Smooth muscle cell (in vitro differentiated cells): ENCODE measurements around the gene FOXK1. TPM values are rescaled to one million over a fixed set of nuclear protein-coding genes. Genes with fewer than 3 reads are reported as not detected.

ENCODE experiments used
- DNase-seq: peaks from one replicate; lab custom pipeline; 2025; ENCODE audit not compliant: unreplicated experiment; lab: John Stamatoyannopoulos, UW
- H2AFZ ChIP-seq: fragments of 200-600 bp; sonication (generic); 2 replicates; pipeline ENCODE4 v1.6.0; 2016; ENCODE audit warnings: antibody characterized with exemption, low read depth, mild to moderate bottlenecking
- H3F3A ChIP-seq: fragments of 200-600 bp; sonication (generic); 2 replicates; pipeline ENCODE4 v1.6.0; 2017; ENCODE audit warnings: antibody characterized with exemption, low read depth
- H3K27ac ChIP-seq: fragments of 200-600 bp; sonication (generic); 2 replicates; pipeline ENCODE4 v1.5.1; 2016; ENCODE audit warnings: low read depth, mild to moderate bottlenecking
- H3K27me3 ChIP-seq: fragments of 200-600 bp; sonication (generic); 2 replicates; pipeline ENCODE4 v1.6.1; 2016; ENCODE audit warnings: low read depth, mild to moderate bottlenecking
- H3K36me3 ChIP-seq: fragments of 200-600 bp; sonication (generic); 2 replicates; pipeline ENCODE4 v1.5.1; 2016; ENCODE audit warnings: low read depth
- H3K4me1 ChIP-seq: fragments of 200-600 bp; sonication (generic); 2 replicates; pipeline ENCODE4 v1.5.1; 2016; ENCODE audit warnings: low read depth
- H3K4me2 ChIP-seq: fragments of 200-600 bp; sonication (generic); 2 replicates; pipeline ENCODE4 v1.6.0; 2016; ENCODE audit warnings: mild to moderate bottlenecking
- H3K4me3 ChIP-seq: fragments of 200-600 bp; sonication (generic); 2 replicates; pipeline ENCODE4 v1.5.1; 2016; ENCODE audit warnings: mild to moderate bottlenecking
- H3K79me2 ChIP-seq: fragments of 200-600 bp; sonication (generic); 2 replicates; pipeline ENCODE4 v1.6.0; 2016; ENCODE audit warnings: low read depth, mild to moderate bottlenecking
- H3K9ac ChIP-seq: fragments of 200-600 bp; sonication (generic); 2 replicates; pipeline ENCODE4 v1.6.0; 2016; ENCODE audit warnings: low read depth
- H3K9me3 ChIP-seq: fragments of 200-600 bp; sonication (generic); replicated peaks from 2 replicates; pipeline ENCODE4 v1.5.1; 2016; ENCODE audit warnings: low read depth
- H4K20me1 ChIP-seq: fragments of 200-600 bp; sonication (generic); 2 replicates; pipeline ENCODE4 v1.6.0; 2016; ENCODE audit warnings: low read depth
- CTCF ChIP-seq: fragments of 200-600 bp; sonication (generic); IDR thresholded peaks from 2 replicates; pipeline ENCODE4 v1.5.1; 2017; ENCODE audit warnings: borderline replicate concordance, mild to moderate bottlenecking, antibody characterized with exemption; ENCODE audit not compliant: insufficient read depth, poor library complexity, severe bottlenecking
- WGBS: methylation state at CpG from one replicate; pipeline ENCODE4 v1.1.7; 2016; ENCODE audit warnings: low lambda C conversion rate; 5-methylcytosine and 5-hydroxymethylcytosine counted together
- polyA plus RNA-seq: library from polyadenylated mRNA; unstranded; fragments of >200 nt; fragmentation: Nextera tagmentation; extraction: Ambion mirVana; gene quantifications from 2 replicates; pipeline ENCODE4 v1.2.1, GENCODE V29; 2016
- total RNA-seq: library from RNA; depleted of rRNA; stranded (reverse); fragments of >200 nt; gene quantifications from 2 replicates; pipeline ENCODE4 v1.2.3, GENCODE V29; 2014

Gene FOXK1
- total and polyA plus RNA-seq, 2 experiments from 2014 or later: 6.0 to 11.6 TPM

- peaks cover 47% of the 10 kb centered on the region for H4K20me1 ChIP-seq
- H3K27ac ChIP-seq: no peak overlapping the region
- no peak overlapping the region for H3K4me3 ChIP-seq
- H3K4me1 ChIP-seq: peaks cover 15% of the 10 kb centered on the region
- WGBS: 94% methylated on average over 23 of the region's 23 CpGs
- H3K27me3 ChIP-seq: no peaks in the 10 kb centered on the region
- no peak overlapping the region for H3K4me2 ChIP-seq
- no peaks in the 10 kb centered on the region for H3K9me3 ChIP-seq
- peaks cover 69% of the 10 kb centered on the region for H3K79me2 ChIP-seq
- DNase-seq: no peak
- TF ChIP-seq CTCF: no peak
- no peak overlapping the region for H2AFZ ChIP-seq
- peaks cover 12% of the 10 kb centered on the region for H3F3A ChIP-seq
- no peak overlapping the region for H3K9ac ChIP-seq
- no peaks in the 10 kb centered on the region for H3K36me3 ChIP-seq
These were observed 52.7 kb downstream of the FOXK1 start for GRCh38 chr7:4734587-4735345.

- Histone ChIP-seq H3K4me3 (no peak overlapping the region), H4K20me1 (peaks cover 29% of the 10 kb centered on the region), H3K27me3 (no peaks in the 10 kb centered on the region), H3K27ac (no peak overlapping the region), H3K9ac (no peak overlapping the region), H3K79me2 (peaks cover 67% of the 10 kb centered on the region), H3K4me1 (peaks cover 15% of the 10 kb centered on the region), H3K36me3 (no peaks in the 10 kb centered on the region), H3F3A (peaks cover 12% of the 10 kb centered on the region), H3K4me2 (no peak overlapping the region), H2AFZ (no peak overlapping the region), H3K9me3 (no peaks in the 10 kb centered on the region)
- over 99% methylated on average over 13 of the region's 15 CpGs for WGBS
- TF ChIP-seq CTCF: no peak
- no peak for DNase-seq
These were observed 55.2 kb downstream of the FOXK1 start for GRCh38 chr7:4737300-4737699.

- H2AFZ ChIP-seq: no peak overlapping the region
- no peaks in the 10 kb centered on the region for H3K36me3 ChIP-seq
- H3K9ac ChIP-seq: peak overlapping the region; percentile 56
- peak overlapping the region; percentile 78 for H3K4me2 ChIP-seq
- H3K4me3 ChIP-seq: peak overlapping the region; percentile 35
- peak; percentile 10 for DNase-seq
- no peaks in the 10 kb centered on the region for H3K27me3 ChIP-seq
- no peaks in the 10 kb centered on the region for H3K9me3 ChIP-seq
- no peak for TF ChIP-seq CTCF
- peaks cover 61% of the 10 kb centered on the region for H3K79me2 ChIP-seq
- peaks cover 13% of the 10 kb centered on the region for H3F3A ChIP-seq
- H3K27ac ChIP-seq: peak overlapping the region; percentile 90
- peaks cover 13% of the 10 kb centered on the region for H4K20me1 ChIP-seq
- WGBS: 6% methylated on average over 23 of the region's 23 CpGs
- H3K4me1 ChIP-seq: peaks cover 17% of the 10 kb centered on the region
These were observed 56.8 kb downstream of the FOXK1 start for GRCh38 chr7:4738711-4739527.
